Gastroesophageal sphincter (tissue), 4 donors: ENCODE data around the gene CFAP53. TPM values are rescaled to one million over a fixed set of nuclear protein-coding genes. Genes with fewer than 3 reads are reported as not detected.

ENCODE experiments used
- ATAC-seq: fragments of 150-250 bp; one replicate; pipeline ENCODE4 v1.9.1; 2016; ENCODE audit warnings: mild to moderate bottlenecking, moderate library complexity
- H3K27ac ChIP-seq, 4 donors: fragments of 200-600 bp; sonication (generic) in 3 of 4; 1 replicate in 3 of 4; 2 replicates in 1 of 4; pipeline ENCODE4 v1.5.1; 2016 to 2019
- H3K27me3 ChIP-seq: fragments of 200-600 bp; sonication (generic); one replicate; pipeline ENCODE4 v1.5.1; 2019
- H3K36me3 ChIP-seq, 2 donors: fragments of 200-600 bp; sonication (generic); one replicate each; pipeline ENCODE4 v1.5.1; 2019; ENCODE audit warnings: control low read depth in 1 of 2
- H3K4me1 ChIP-seq, 3 donors: fragments of 200-600 bp; sonication (generic); 1 replicate in 2 of 3; 2 replicates in 1 of 3; pipeline ENCODE4 v1.5.1; 2016 to 2019; ENCODE audit warnings: control low read depth in 2 of 3
- H3K4me3 ChIP-seq, 2 donors: fragments of 200-600 bp; sonication (generic); one replicate each; pipeline ENCODE4 v1.5.1; 2019; ENCODE audit warnings: mild to moderate bottlenecking in 1 of 2, moderate library complexity in 1 of 2
- H3K9me3 ChIP-seq, 3 donors: fragments of 200-600 bp; sonication (generic); one replicate each; pipeline ENCODE4 v1.5.1; 2017 to 2019; ENCODE audit warnings: control low read depth in 2 of 3
- CTCF ChIP-seq, 4 experiments: fragments of 200-600 bp in 2 of 4; fragments of 450-650 bp in 2 of 4; sonication (generic) in 1 of 4; IDR thresholded peaks; one replicate each; pipeline ENCODE4 v1.5.1; 2017 to 2019; ENCODE audit warnings: antibody characterized with exemption in 4 of 4, mild to moderate bottlenecking in 2 of 4, moderate library complexity in 2 of 4
- EP300 ChIP-seq: sonication (generic); formaldehyde crosslinking; IDR thresholded peaks from one replicate; pipeline ENCODE4 v1.6.1; 2017; ENCODE audit warnings: antibody characterized with exemption, mild to moderate bottlenecking
- POLR2A ChIP-seq, 2 donors: fragments of 450-650 bp; IDR thresholded peaks; one replicate each; pipeline ENCODE4 v1.6.1; 2017; ENCODE audit warnings: antibody characterized with exemption in 2 of 2, mild to moderate bottlenecking in 2 of 2, moderate library complexity in 1 of 2
- POLR2AphosphoS5 ChIP-seq: sonication (generic); formaldehyde crosslinking; IDR thresholded peaks from one replicate; pipeline ENCODE4 v1.6.1; 2017; ENCODE audit warnings: antibody characterized with exemption
- WGBS, 2 donors: methylation state at CpG; one replicate each; pipeline ENCODE4 v1.1.5; 2018; ENCODE audit warnings: low coverage in 1 of 2; 5-methylcytosine and 5-hydroxymethylcytosine counted together
- total RNA-seq, 4 donors: library from RNA; depleted of rRNA; stranded (reverse); fragments of >200 nt; gene quantifications; one replicate each; pipeline ENCODE4 v1.1.0, GENCODE V29; 2016

The CFAP53 gene
- total RNA-seq, 4 donors from 2014 or later, result 0.45 TPM; not detected in 3

DNA sequence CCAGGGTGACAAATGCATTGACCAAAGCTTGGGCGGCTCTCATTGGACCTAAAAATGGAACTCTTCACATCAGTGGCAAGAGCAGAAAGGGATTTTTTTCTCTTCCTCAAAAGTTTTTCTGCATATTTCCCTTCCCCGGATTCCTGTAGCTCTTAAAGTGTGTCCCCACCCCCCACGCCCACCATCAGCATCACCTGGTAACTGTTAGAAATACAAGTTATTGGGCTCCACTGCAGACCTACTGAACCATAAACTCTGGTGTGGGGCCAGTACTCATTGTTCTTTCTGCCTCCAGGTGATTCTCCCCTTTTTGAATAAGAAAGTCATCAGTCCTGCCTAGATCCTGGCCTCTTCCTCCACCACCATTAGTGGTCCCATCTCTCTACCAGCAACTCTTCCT lies 70.0 kb downstream of the CFAP53 start:
- H3K4me1 ChIP-seq, result peaks cover 0 to 28% (median 0%) of the 10 kb centered on the region in 3 donors
- ATAC-seq, result no peak
- WGBS, 2 donors, result 79 to 80% methylated on average over 2 of the region's 3 CpGs
- TF ChIP-seq CTCF (IDR thresholded peaks at IDR 0.05) (no peak), POLR2AphosphoS5 (no peak), EP300 (no peak), POLR2A (IDR thresholded peaks at IDR 0.05) (no peak)
- H3K36me3 ChIP-seq, result no peaks in the 10 kb centered on the region
- H3K4me3 ChIP-seq, result no peak overlapping the region
- H3K9me3 ChIP-seq, result no peaks in the 10 kb centered on the region
- peaks cover 78% of the 10 kb centered on the region for H3K27me3 ChIP-seq
- no peak overlapping the region for H3K27ac ChIP-seq

DNA sequence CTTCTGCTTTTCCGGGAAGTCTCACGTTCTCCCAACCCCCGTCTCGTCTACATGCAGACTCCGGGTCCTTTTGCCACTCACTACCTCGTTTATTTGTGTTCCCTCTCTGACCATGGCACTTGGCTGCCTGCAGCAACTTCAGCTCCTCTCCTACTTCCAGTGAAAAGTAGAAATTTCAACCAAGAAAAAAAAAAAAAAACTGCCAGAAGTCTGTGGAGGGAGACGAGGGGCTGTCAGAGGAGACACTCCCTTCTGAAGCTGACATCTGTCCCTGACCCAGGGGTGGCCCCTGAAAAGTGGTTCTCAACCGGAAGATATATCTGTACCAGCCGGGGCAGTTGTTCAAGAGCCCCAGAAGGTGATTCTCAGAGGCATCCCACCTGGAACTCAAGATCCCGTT lies 70.6 kb downstream of the CFAP53 start:
- Histone ChIP-seq H3K4me1 (peaks cover 0 to 28% (median 0%) of the 10 kb centered on the region in 3 donors), H3K4me3 (no peak overlapping the region), H3K27me3 (peaks cover 78% of the 10 kb centered on the region), H3K36me3 (no peaks in the 10 kb centered on the region), H3K9me3 (no peaks in the 10 kb centered on the region), H3K27ac (no peak overlapping the region)
- ATAC-seq, result no peak
- TF ChIP-seq EP300, result no peak
- TF ChIP-seq POLR2A (IDR thresholded peaks at IDR 0.05), result no peak
- TF ChIP-seq POLR2AphosphoS5, result no peak
- no peak for TF ChIP-seq CTCF (IDR thresholded peaks at IDR 0.05)
- WGBS, 2 donors, result 35 to 37% methylated on average over 4 to 9 of the region's 10 CpGs

DNA sequence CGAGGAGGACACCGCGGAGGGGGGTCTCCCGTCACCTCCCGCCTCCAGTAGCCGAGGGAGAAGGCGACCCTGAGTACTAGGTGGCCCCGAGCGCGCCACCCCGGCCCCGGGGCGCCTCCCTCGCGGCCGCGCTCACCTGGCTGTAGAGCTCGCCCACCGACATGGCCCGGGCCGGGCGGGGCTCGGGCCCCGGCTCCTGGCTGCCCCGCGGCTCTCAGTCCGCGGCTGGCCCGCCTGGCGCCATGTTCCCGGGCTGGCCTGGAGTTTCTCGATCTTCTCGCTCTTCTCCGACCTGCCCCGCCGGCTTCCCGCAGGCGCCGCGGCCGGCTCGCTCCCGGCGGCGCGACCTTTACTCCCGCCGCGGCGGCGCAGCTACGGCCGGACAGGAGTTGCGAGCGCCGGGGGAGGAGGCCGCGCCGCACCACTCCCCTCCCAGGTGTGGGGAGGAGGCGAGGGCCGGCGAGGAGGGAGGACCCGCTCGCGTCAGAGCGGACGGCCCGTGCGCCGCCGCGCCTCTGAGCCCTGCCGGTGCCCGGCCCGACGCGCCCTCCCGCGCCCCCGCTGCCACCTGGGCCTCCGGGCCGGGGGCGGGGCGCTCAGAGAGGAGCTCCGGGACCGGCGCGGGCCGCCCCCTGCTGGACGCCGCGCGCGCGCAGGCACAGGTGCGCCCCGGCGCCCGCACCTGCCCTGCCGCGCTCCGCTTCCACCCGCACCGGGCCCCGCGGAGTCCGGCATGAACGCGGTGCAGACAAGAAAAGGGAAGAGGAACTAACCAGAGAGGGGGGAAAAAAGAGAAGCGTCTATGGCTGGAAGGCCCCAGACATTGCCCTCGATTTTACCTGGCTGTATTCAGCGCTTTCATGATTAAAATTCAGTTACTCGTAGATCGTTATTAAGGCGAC lies 71.4 kb downstream of the CFAP53 start, which contains the start of gene MYO5B:
TSS of gene MYO5B (minus strand) at position 517 of the 902 bp plus-strand sequence. CDS start at position 163, 354 bp downstream.
- peak within 1 kb of the TSS in 1 of 4 donors; percentile 45 for H3K27ac ChIP-seq
- TF ChIP-seq POLR2AphosphoS5 (no peak), POLR2A (IDR thresholded peaks at IDR 0.05) (no peak), CTCF (IDR thresholded peaks at IDR 0.05) (peak in 3 of 4 experiments; percentile 35 to 50 (median 38))
- 7% methylated on average over 20 of the region's 115 CpGs; no CpG with 5 or more reads in 1 of the 2 donors for WGBS, 2 donors
- ATAC-seq, result peak; percentile 74
- H3K36me3 ChIP-seq, result no peaks in the 10 kb centered on the region
- peaks cover 86% of the 10 kb centered on the region for H3K27me3 ChIP-seq
- H3K4me1 ChIP-seq, result peaks cover 0 to 28% (median 0%) of the 10 kb centered on the region in 3 donors
- no peaks in the 10 kb centered on the region for H3K9me3 ChIP-seq
- H3K4me3 ChIP-seq, result peak within 1 kb of the TSS; percentile 33 to 66

GRCh38 chr18:50193796-50194630 lies 72.3 kb downstream of the CFAP53 start:
- Histone ChIP-seq H3K27me3 (peaks cover 89% of the 10 kb centered on the region), H3K27ac (peak overlapping the region in 1 of 4 donors; percentile 45), H3K36me3 (no peaks in the 10 kb centered on the region), H3K4me1 (peaks cover 0 to 28% (median 0%) of the 10 kb centered on the region in 3 donors), H3K9me3 (no peaks in the 10 kb centered on the region), H3K4me3 (peak overlapping the region; percentile 33 to 66)
- WGBS, 2 donors, result 0% methylated on average over 2 of the region's 68 CpGs; no CpG with 5 or more reads in 1 of the 2 donors
- ATAC-seq, result peak; percentile 28
- TF ChIP-seq POLR2AphosphoS5 (no peak), POLR2A (IDR thresholded peaks at IDR 0.05) (no peak), EP300 (no peak), CTCF (IDR thresholded peaks at IDR 0.05) (no peak)
